GM23338 (cell line): Measurements from ENCODE around the gene ERN2. TPM values are rescaled to one million over a fixed set of nuclear protein-coding genes. Genes with fewer than 3 reads are reported as not detected.

Experiments
- ATAC-seq: fragments of 200-7000 bp; cut with Tn5 transposase; 3 replicates; pipeline ENCODE4 v1.9.1; 2020
- DNase-seq: peaks from one replicate; pipeline ENCODE4 v3.0.0-alpha.2; 2015; ENCODE audit warnings: low spot score
- H2AFZ ChIP-seq: fragments of 200-600 bp; sonication (generic); 2 replicates; pipeline ENCODE4 v1.8.0; 2016; ENCODE audit warnings: antibody characterized with exemption, mild to moderate bottlenecking, moderate library complexity
- H3F3A ChIP-seq: fragments of 200-600 bp; sonication (generic); replicated peaks from 2 replicates; pipeline ENCODE4 v1.8.0; 2017; ENCODE audit warnings: antibody characterized with exemption, mixed run types, low read depth
- H3K27ac ChIP-seq: fragments of 200-600 bp; sonication (generic); 2 replicates; pipeline ENCODE4 v1.6.1; 2016; ENCODE audit warnings: low read depth
- H3K27me3 ChIP-seq: fragments of 200-600 bp; sonication (generic); 2 replicates; pipeline ENCODE4 v1.8.0; 2016; ENCODE audit warnings: mild to moderate bottlenecking, mixed run types, moderate library complexity; ENCODE audit not compliant: insufficient read depth
- H3K36me3 ChIP-seq: fragments of 200-600 bp; sonication (generic); 2 replicates; pipeline ENCODE4 v1.8.0; 2016; ENCODE audit warnings: mild to moderate bottlenecking; ENCODE audit not compliant: insufficient read depth
- H3K4me1 ChIP-seq: fragments of 200-600 bp; sonication (generic); 2 replicates; pipeline ENCODE4 v1.8.0; 2016; ENCODE audit warnings: mild to moderate bottlenecking, moderate library complexity; ENCODE audit not compliant: insufficient read depth
- H3K4me2 ChIP-seq: fragments of 200-600 bp; sonication (generic); 2 replicates; pipeline ENCODE4 v1.7.1; 2017; ENCODE audit warnings: mixed run types
- H3K4me3 ChIP-seq: fragments of 200-600 bp; sonication (generic); 2 replicates; pipeline ENCODE4 v1.6.1; 2016; ENCODE audit warnings: mixed run types
- H3K79me2 ChIP-seq: fragments of 200-600 bp; sonication (generic); replicated peaks from 2 replicates; pipeline ENCODE4 v1.8.0; 2017; ENCODE audit warnings: mild to moderate bottlenecking; ENCODE audit not compliant: insufficient read depth
- H3K9me2 ChIP-seq: fragments of 200-600 bp; sonication (generic); 2 replicates; pipeline ENCODE4 v1.8.0; 2017; ENCODE audit not compliant: insufficient read depth
- H4K20me1 ChIP-seq: fragments of 200-600 bp; sonication (generic); replicated peaks from 2 replicates; pipeline ENCODE4 v1.8.0; 2017; ENCODE audit warnings: mild to moderate bottlenecking; ENCODE audit not compliant: insufficient read depth
- H3K27ac Mint-ChIP-seq: 2 replicates; pipeline ENCODE4 v1.8.0; 2020; ENCODE audit warnings: inconsistent platforms, mild to moderate bottlenecking, moderate library complexity, mixed read lengths
- H3K27me3 Mint-ChIP-seq: 3 replicates; pipeline ENCODE4 v1.8.0; 2022; ENCODE audit warnings: low read depth, mild to moderate bottlenecking, moderate library complexity, mixed read lengths, inconsistent platforms; ENCODE audit not compliant: insufficient read depth, poor library complexity
- H3K36me3 Mint-ChIP-seq: 3 replicates; pipeline ENCODE4 v1.8.0; 2021; ENCODE audit warnings: low read depth, mild to moderate bottlenecking, inconsistent platforms, moderate library complexity, mixed read lengths
- H3K4me1 Mint-ChIP-seq: 3 replicates; pipeline ENCODE4 v1.8.0; 2020; ENCODE audit warnings: mild to moderate bottlenecking, inconsistent platforms, mixed read lengths
- H3K4me3 Mint-ChIP-seq: 3 replicates; pipeline ENCODE4 v1.8.0; 2021; ENCODE audit warnings: moderate library complexity, mild to moderate bottlenecking, inconsistent platforms, mixed read lengths
- H3K9me3 Mint-ChIP-seq: 3 replicates; pipeline ENCODE4 v1.8.0; 2020; ENCODE audit warnings: moderate library complexity, mild to moderate bottlenecking, inconsistent platforms, mixed read lengths
- CREB1 ChIP-seq: fragments of 250-450 bp; sonication (Bioruptor Pico); IDR thresholded peaks from 2 replicates; pipeline ENCODE4 v1.5.0; 2020; ENCODE audit warnings: low read depth, mild to moderate bottlenecking, moderate library complexity
- CTCF ChIP-seq, 2 experiments: fragments of 200-600 bp in 1 of 2; sonication (generic) in 1 of 2; conservative IDR thresholded peaks; 2 replicates each; pipeline versions ENCODE4 v1.5.1 to v1.6.1; 2016 to 2017; ENCODE audit warnings: antibody characterized with exemption in 2 of 2, low read depth in 2 of 2, mild to moderate bottlenecking in 2 of 2, moderate library complexity in 1 of 2
- EZH2 ChIP-seq: fragments of 200-600 bp; sonication (generic); IDR thresholded peaks from one replicate; pipeline ENCODE4 v1.8.0; 2017; ENCODE audit warnings: antibody characterized with exemption, mild to moderate bottlenecking, low read depth; ENCODE audit not compliant: unreplicated experiment
- EZH2phosphoT487 ChIP-seq: fragments of 200-600 bp; sonication (generic); IDR thresholded peaks from one replicate; pipeline ENCODE4 v1.8.1; 2018; ENCODE audit warnings: antibody characterized with exemption; ENCODE audit not compliant: unreplicated experiment
- JUNB ChIP-seq: IDR thresholded peaks from one replicate; pipeline ENCODE4 v1.6.1; 2016; ENCODE audit warnings: antibody characterized with exemption; ENCODE audit not compliant: unreplicated experiment
- NANOG ChIP-seq: IDR thresholded peaks from 2 replicates; pipeline ENCODE4 v1.6.1; 2016; ENCODE audit warnings: antibody characterized with exemption, borderline replicate concordance
- POLR2AphosphoS5 ChIP-seq: IDR thresholded peaks from 2 replicates; pipeline ENCODE4 v1.6.1; 2016; ENCODE audit warnings: antibody characterized with exemption, low read depth
- REST ChIP-seq: IDR thresholded peaks from one replicate; pipeline ENCODE4 v1.6.1; 2018; ENCODE audit warnings: antibody characterized with exemption; ENCODE audit not compliant: unreplicated experiment
- STAT1 ChIP-seq: IDR thresholded peaks from one replicate; pipeline ENCODE4 v1.6.1; 2016; ENCODE audit warnings: antibody characterized with exemption; ENCODE audit not compliant: unreplicated experiment
- ZNF462 ChIP-seq: fragments of 250-450 bp; sonication (Bioruptor Pico); IDR thresholded peaks from 2 replicates; pipeline ENCODE4 v1.5.0; 2020; ENCODE audit warnings: mild to moderate bottlenecking, moderate library complexity
- polyA plus RNA-seq: library from polyadenylated mRNA; unstranded; fragments of >200 nt; fragmentation: Nextera tagmentation; extraction: Ambion mirVana; gene quantifications from 2 replicates; pipeline ENCODE4 v1.2.1, GENCODE V29; 2016
- total RNA-seq: library from RNA; depleted of rRNA; stranded (reverse); fragments of >200 nt; shearing (Covaris generic); gene quantifications from 2 replicates; pipeline ENCODE4 v1.2.3, GENCODE V29; 2014

Gene ERN2
- total and polyA plus RNA-seq, 2 experiments from 2014 or later: 0.97 to 1.1 TPM

GRCh38 chr16:23745263-23745662 lies 32.2 kb upstream of the ERN2 start:
- Histone ChIP-seq H3K79me2 (no peaks in the 10 kb centered on the region), H3K9me2 (no peaks in the 10 kb centered on the region), H3K4me3 (no peak overlapping the region), H3K27ac (no peak overlapping the region), H3K27me3 (no peaks in the 10 kb centered on the region), H2AFZ (no peak overlapping the region), H3K4me2 (no peak overlapping the region), H4K20me1 (no peaks in the 10 kb centered on the region), H3K4me1 (no peaks in the 10 kb centered on the region), H3F3A (no peaks in the 10 kb centered on the region), H3K36me3 (no peaks in the 10 kb centered on the region)
- TF ChIP-seq STAT1 (no peak), EZH2phosphoT487 (no peak), EZH2 (no peak), CREB1 (CRISPR knock-in tag) (no peak), POLR2AphosphoS5 (no peak), NANOG (no peak), JUNB (no peak), REST (no peak)
- DNase-seq (no peak), ATAC-seq (no peak)
- no peaks in the 10 kb centered on the region for H3K9me3 Mint-ChIP-seq
- H3K4me1 Mint-ChIP-seq: no peaks in the 10 kb centered on the region
- H3K27me3 Mint-ChIP-seq: no peaks in the 10 kb centered on the region
- H3K36me3 Mint-ChIP-seq: no peaks in the 10 kb centered on the region
- no peak overlapping the region for H3K4me3 Mint-ChIP-seq
- no peak overlapping the region for H3K27ac Mint-ChIP-seq

GRCh38 chr16:23742766-23743165 lies 29.7 kb upstream of the ERN2 start:
- H3K36me3 ChIP-seq: no peaks in the 10 kb centered on the region
- TF ChIP-seq CTCF (conservative IDR thresholded peaks at IDR 0.05; ENCODE audit: low read depth in 2 of 2): peak; percentile 48 to 81
- TF ChIP-seq ZNF462 (CRISPR knock-in tag): no peak
- DNase-seq (peak; percentile 72), ATAC-seq (peak; percentile 86)
- no peak overlapping the region for H3K27ac ChIP-seq
- H3K4me3 ChIP-seq: no peak overlapping the region
- peak overlapping the region; percentile 80 for H2AFZ ChIP-seq
- H3K4me1 Mint-ChIP-seq: no peaks in the 10 kb centered on the region
- no peaks in the 10 kb centered on the region for H4K20me1 ChIP-seq
- H3K9me2 ChIP-seq: no peaks in the 10 kb centered on the region
- H3K79me2 ChIP-seq: no peaks in the 10 kb centered on the region
- H3K4me2 ChIP-seq: no peak overlapping the region
- H3K27me3 Mint-ChIP-seq: no peaks in the 10 kb centered on the region
- H3K4me1 ChIP-seq: no peaks in the 10 kb centered on the region
- no peaks in the 10 kb centered on the region for H3K27me3 ChIP-seq
- H3K4me3 Mint-ChIP-seq: no peak overlapping the region
- no peak overlapping the region for H3K27ac Mint-ChIP-seq
- no peaks in the 10 kb centered on the region for H3K36me3 Mint-ChIP-seq
- H3F3A ChIP-seq: no peaks in the 10 kb centered on the region
- H3K9me3 Mint-ChIP-seq: no peaks in the 10 kb centered on the region
